Measurements from ENCODE around the gene SUPT7L. TPM values are rescaled to one million over a fixed set of nuclear protein-coding genes. Genes with fewer than 3 reads are reported as not detected.
A peak's percentile ranks its signal among the peaks of the same experiment; 100 is the strongest.
"Not testable (repeated sequence)": the region's sequence is repeated elsewhere in the genome, so short reads cannot be mapped to it uniquely, and the experiment has no call there.

The SUPT7L gene
- total RNA-seq, 1 donor from 2014 or later = 47.6 TPM

GRCh38 chr2:27628767-27629709, 34.4 kb downstream of the SUPT7L start, which contains the start of the genes CCDC121 and GPN1:
Gene CCDC121 (minus strand): TSS chr2:27629012. CDS start chr2:27627799, 1,213 bp downstream.
Gene GPN1 (plus strand): TSS chr2:27629050. CDS start chr2:27629059, 9 bp downstream.
- H3K4me3 Mint-ChIP-seq (ENCODE audit: low read depth) = no peak within 1 kb of the TSS
- H3K27me3 Mint-ChIP-seq = no peaks in the 10 kb centered on the region
- TF ChIP-seq CTCF (IDR thresholded peaks at IDR 0.05; ENCODE audit: unreplicated experiment) = no peak
- H3K36me3 Mint-ChIP-seq (ENCODE audit: insufficient read depth) = peaks cover 3% of the 10 kb centered on the region
- peaks cover 5% of the 10 kb centered on the region for H3K4me1 Mint-ChIP-seq (ENCODE audit: low read depth)
- DNase-seq (ENCODE audit: low spot score, unreplicated experiment) = peak; percentile 45
- no peaks in the 10 kb centered on the region for H3K9me3 Mint-ChIP-seq (ENCODE audit: low read depth)
- H3K27ac Mint-ChIP-seq = peak within 1 kb of the TSS; percentile 58

DNA sequence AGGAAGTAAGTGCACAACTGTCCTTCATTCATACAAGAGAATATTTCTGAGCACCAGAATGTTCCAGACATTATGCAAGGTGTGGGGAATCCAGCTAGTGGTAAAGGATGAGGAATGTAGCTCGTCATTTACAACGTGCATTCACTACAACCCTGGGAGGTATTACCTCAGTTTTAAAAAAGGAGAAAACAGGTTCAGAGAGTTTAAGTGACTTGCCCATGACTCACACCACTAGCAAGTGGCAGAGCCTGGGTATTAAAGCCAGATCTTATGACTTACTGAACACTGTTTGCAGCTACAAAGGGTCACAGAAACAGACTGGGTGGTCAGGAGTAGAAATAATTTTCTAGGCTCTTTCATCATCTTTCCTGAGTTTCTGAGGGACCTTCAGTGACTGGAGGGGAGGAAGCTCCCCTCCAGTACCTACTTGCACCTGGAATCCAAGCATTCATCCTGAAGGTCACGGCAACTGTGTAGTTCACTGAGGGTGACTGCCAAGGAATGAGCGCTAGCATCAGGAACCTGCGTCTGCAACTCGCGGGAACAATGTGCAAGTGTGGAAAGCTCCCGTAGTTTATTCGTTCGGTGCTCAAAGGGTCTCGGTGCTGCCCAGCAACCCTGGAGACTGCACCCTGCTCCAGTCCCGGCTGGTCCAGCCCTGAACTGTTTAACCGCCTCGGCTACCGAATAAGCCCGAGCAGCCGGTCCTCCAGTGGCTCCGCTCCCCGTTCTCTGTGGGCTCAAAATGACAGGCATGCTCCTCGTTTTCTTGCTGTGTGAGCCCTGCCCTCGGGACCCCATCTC, 35.2 kb downstream of the SUPT7L start:
- Mint-ChIP-seq H3K27ac (peak overlapping the region; percentile 58), H3K4me1 (ENCODE audit: low read depth) (peaks cover 5% of the 10 kb centered on the region), H3K27me3 (no peaks in the 10 kb centered on the region), H3K36me3 (ENCODE audit: insufficient read depth) (peaks cover 5% of the 10 kb centered on the region), H3K4me3 (ENCODE audit: low read depth) (no peak overlapping the region), H3K9me3 (ENCODE audit: low read depth) (no peaks in the 10 kb centered on the region)
- peak; percentile 11 for DNase-seq (ENCODE audit: low spot score, unreplicated experiment)
- no peak for TF ChIP-seq CTCF (IDR thresholded peaks at IDR 0.05; ENCODE audit: unreplicated experiment)

DNA sequence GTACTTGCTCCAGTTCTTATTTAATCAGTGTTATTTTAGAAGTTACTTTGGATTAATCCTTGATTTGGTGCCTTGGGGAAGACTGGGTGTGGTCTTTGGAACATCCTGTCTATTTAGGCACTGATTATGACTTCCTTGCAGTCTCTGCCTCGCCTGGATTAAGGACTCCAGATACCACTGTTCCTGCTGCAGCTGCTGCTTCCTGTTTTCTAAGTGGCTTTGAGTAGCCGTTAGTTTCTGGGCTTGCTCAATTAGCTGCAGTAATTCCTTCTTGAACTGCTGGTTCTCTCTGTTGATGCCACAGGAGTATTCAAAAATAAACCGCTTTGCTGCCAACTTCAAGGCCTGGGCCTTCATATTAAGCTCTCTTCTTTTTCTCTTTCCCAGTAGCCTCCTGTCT, 36.5 kb downstream of the SUPT7L start:
- H3K4me1 Mint-ChIP-seq (ENCODE audit: low read depth); H3K9me3 Mint-ChIP-seq (ENCODE audit: low read depth); DNase-seq (ENCODE audit: low spot score, unreplicated experiment); H3K4me3 Mint-ChIP-seq (ENCODE audit: low read depth); H3K27me3 Mint-ChIP-seq; H3K36me3 Mint-ChIP-seq (ENCODE audit: insufficient read depth): not testable (repeated sequence)
- H3K27ac Mint-ChIP-seq = peak overlapping the region; percentile 76

GRCh38 chr2:27626323-27626722, 37.1 kb downstream of the SUPT7L start:
- not testable (repeated sequence) for H3K36me3 Mint-ChIP-seq (ENCODE audit: insufficient read depth); H3K4me1 Mint-ChIP-seq (ENCODE audit: low read depth); H3K9me3 Mint-ChIP-seq (ENCODE audit: low read depth); H3K27me3 Mint-ChIP-seq; DNase-seq (ENCODE audit: low spot score, unreplicated experiment); H3K4me3 Mint-ChIP-seq (ENCODE audit: low read depth); H3K27ac Mint-ChIP-seq

DNA sequence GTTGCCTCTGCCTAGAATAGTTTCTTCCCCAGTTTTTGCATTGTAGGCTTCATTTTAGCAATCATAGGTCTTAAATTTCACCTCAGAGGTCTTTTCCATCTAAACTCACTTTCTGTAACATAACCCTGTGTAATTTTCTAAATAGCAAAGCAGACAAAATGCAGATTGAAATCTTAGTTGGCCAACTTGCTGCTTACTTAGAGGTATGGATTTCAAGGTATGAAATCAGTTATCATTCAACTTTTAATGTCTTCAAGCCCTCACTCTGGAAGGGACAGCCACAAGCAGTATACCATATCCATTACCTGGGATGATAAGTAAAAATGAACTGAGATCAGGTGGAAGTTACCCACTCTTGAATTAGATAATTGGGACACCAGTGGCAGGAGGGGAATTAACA, 38.5 kb downstream of the SUPT7L start:
- no peak for TF ChIP-seq CTCF (IDR thresholded peaks at IDR 0.05; ENCODE audit: unreplicated experiment)
- Mint-ChIP-seq H3K27me3 (no peaks in the 10 kb centered on the region), H3K36me3 (ENCODE audit: insufficient read depth) (peaks cover 13% of the 10 kb centered on the region), H3K27ac (no peak overlapping the region), H3K4me3 (ENCODE audit: low read depth) (no peak overlapping the region), H3K4me1 (ENCODE audit: low read depth) (peaks cover 5% of the 10 kb centered on the region), H3K9me3 (ENCODE audit: low read depth) (no peaks in the 10 kb centered on the region)
- no peak for DNase-seq (ENCODE audit: low spot score, unreplicated experiment)

DNA sequence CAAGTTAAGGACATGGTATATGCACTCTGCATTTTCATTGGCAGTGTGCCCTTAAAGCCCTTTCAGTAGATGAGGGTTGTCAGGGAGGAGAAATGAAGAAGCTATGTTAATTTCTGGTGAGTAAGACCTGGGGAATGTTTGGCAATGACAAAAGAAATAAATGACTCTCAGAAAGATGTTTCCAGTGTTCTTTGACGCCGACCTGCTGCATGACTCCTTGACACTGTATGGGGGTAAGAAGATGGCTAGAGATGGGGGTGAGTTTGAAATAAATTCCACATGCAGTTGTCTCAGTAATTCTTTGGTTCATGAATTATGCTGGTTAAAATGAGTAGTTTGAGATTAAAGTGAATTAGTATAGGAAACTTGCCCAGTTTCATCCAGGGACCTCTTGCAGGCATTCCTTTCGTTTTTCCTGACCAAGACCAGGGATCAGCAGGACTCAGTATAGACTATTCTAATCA, 40.5 kb downstream of the SUPT7L start:
- Mint-ChIP-seq H3K27me3 (no peaks in the 10 kb centered on the region), H3K36me3 (ENCODE audit: insufficient read depth) (peaks cover 19% of the 10 kb centered on the region), H3K4me1 (ENCODE audit: low read depth) (peaks cover 3% of the 10 kb centered on the region), H3K27ac (no peak overlapping the region), H3K4me3 (ENCODE audit: low read depth) (no peak overlapping the region), H3K9me3 (ENCODE audit: low read depth) (no peaks in the 10 kb centered on the region)
- no peak for DNase-seq (ENCODE audit: low spot score, unreplicated experiment)
- no peak for TF ChIP-seq CTCF (IDR thresholded peaks at IDR 0.05; ENCODE audit: unreplicated experiment)

All from progenitor cell of endocrine pancreas (in vitro differentiated cells).